SHP77 treated with DMSO at 0.1 percent for 48 hours (cell line): ENCODE results near the gene PDIA3.
"Not testable (repeated sequence)": the region's sequence is repeated elsewhere in the genome, so short reads cannot be mapped to it uniquely, and the experiment has no call there.

Source experiments
- DNase-seq: peaks from one replicate; lab custom pipeline; 2025; lab: John Stamatoyannopoulos, UW

Gene PDIA3

DNA sequence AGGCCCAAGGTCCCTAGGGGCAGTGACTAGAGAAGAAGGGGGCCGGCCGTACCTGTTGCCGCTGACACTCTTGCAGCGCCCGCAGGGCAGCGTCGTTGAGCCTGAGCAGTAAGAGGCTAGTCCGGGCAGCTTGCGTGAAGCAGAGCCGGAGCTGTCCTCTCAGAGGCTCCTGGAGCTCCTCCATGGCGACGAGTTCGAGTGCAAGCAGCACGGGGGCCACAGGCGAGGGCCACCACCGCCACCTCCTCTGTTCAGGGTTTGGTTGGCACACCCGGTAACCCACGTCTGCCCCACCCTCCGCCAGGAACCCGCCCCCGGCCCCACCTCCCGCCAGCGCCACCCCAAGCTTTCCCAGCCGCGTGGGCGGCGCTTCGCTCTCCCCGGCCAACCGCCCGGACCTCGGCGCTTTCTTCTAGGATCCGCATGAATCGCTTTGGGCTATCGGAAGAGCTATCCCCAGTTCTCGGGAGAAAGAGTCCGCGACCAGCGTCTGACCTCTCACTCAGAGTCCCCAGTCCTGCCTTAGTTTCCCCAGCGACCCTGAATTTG is 30.6 kb downstream of the PDIA3 start, which contains the start of gene ELL3:
ELL3 (minus strand) TSS at position 249 of the 549 bp plus-strand sequence; CDS start at position 184, 65 bp downstream.
- peak; percentile 63 for DNase-seq

DNA sequence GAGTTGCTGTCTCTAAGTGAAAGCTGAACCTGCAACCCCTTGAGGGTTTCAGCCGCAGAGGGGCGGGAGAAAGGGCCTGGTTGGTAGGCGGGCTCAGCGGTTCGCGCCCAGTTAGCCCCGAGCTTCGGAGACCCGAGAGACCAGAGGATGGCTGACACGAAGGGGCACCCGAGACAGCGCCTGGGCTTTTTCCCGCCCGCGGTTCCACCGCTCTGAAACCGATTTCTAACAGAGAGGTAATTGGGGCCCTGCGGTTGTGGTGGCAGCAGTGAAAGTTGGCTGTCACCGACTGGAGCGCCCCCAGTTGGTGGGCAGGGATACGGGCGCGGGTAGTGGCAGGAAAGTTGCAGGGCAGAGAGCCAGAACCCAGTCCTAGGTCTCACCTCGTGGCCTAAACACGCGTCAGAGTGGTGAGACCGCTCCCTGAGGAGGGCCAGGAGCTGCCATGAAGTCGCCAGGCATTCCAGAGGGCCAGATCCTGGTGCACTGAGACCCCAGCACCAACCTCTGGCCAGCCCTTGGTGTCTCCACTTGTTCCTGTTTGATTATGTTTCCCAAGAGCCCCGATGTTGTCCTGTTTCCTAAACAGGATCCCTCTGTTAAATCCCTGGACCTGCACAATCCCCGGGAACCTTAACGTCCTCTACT is 31.2 kb downstream of the PDIA3 start:
- peak; percentile 63 for DNase-seq

DNA sequence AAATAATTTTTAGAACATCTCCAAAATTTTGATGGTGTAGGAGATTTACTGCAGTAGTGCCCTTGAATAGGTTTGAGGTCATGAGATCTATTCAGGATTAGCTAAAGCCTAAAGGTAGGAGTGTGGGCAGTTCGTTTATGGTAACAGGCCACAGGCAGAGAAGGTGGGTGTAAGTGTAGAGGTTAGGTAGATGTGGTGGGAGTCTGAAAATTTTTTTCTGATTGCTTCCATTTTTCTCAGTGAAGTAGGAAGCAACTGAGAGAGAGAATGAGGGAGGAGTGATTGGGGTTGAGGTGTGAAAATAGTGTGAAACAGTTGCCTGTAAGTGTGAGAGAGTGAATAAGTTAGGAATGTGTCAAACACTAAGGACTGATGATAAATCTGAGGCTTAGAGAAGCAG is 32.8 kb downstream of the PDIA3 start:
- DNase-seq = no peak

DNA sequence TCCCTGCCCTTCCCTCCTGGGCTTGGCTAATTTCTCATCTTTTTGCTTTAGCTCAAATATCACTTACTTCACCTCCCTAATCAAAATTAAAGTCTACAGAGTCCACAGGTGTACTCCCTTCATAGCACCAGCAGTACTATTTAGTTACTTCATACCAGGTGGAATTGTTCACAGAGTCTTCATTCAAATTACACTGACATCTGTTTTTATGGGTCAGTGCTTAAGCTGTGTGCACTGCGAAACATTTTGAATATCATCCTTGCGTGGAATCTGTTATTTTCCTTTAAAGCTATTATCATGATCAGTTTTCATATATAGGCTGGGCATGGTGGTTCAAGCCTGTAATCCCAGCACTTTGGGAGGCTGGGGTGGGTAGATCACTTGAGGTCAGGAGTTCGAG is 43.2 kb downstream of the PDIA3 start:
- DNase-seq = no peak

DNA sequence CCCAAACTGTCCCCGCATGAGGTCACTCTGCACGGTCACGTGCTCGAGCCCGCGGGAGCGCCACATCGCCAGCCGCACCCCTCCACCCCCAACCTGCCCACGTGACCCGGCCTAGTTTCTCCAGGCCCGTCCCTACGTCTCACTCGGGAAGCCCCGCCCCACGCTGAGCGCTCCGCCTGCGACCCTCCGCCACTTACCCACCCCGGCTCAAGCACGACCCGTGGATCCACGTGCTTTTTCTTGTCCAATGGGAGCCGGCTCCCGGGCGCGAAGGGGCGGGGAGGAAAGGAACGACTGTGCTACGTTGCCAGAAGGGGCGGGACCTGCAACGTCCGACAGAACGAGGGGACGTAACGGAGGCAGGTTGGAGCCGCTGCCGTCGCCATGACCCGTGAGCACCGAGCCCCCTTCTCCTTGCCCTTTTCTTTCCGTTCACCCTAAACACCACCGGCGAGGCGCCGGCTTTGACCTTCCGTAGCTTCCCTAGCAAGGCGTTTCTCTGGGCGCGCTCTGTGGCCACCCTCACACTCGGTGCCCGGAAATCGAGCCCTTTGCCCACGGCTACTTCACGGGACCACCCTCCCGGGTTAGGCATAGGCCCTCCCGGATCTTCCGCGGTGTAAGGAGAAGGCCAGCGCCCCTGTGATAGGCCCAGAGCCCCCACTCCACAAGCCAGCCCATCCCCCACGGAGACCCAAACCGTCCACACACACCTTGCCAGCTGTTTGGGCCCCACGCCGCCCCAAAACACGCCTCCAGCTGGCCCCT is 45.9 kb downstream of the PDIA3 start, which contains the start of gene SERF2:
SERF2 (plus strand) TSS at position 328 of the 768 bp plus-strand sequence; CDS start at position 385, 57 bp downstream.
- DNase-seq = peak; percentile 95

DNA sequence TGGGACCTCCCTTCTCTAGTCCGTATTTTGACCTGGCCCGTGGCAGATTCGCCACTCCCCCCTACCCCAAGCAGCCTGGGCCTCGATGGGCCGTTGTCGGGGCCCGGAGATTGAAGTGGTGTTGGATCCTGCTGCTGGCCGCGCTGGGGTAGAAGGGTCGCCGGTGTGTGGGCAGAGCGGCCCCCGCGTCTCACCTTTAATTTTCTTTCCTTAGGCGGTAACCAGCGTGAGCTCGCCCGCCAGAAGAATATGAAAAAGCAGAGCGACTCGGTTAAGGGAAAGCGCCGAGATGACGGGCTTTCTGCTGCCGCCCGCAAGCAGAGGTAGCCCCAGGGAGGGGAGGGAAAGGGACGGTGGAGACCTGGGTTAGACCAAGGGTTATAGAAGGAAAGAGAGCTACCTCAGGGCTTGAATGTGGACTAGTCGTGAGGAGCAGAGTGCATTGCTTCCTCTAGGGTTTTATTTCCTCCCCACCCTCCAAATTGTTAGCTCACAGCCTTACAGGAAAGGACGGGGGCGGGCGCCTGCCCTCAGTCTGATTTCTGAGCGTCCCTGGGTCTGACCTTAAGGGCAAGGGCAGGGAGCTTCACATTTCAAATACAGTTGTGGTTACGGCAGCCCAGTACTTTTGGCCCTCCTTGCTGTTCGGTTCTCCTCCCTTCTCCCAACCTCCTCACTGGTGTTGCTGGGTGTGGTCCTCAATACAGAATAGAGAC is 46.7 kb downstream of the PDIA3 start:
- DNase-seq = no peak

DNA sequence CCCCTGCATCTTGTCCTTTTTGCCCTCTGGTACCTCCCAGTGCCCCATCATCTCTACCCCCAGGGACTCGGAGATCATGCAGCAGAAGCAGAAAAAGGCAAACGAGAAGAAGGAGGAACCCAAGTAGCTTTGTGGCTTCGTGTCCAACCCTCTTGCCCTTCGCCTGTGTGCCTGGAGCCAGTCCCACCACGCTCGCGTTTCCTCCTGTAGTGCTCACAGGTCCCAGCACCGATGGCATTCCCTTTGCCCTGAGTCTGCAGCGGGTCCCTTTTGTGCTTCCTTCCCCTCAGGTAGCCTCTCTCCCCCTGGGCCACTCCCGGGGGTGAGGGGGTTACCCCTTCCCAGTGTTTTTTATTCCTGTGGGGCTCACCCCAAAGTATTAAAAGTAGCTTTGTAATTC is 47.4 kb downstream of the PDIA3 start:
- DNase-seq = no peak

DNA sequence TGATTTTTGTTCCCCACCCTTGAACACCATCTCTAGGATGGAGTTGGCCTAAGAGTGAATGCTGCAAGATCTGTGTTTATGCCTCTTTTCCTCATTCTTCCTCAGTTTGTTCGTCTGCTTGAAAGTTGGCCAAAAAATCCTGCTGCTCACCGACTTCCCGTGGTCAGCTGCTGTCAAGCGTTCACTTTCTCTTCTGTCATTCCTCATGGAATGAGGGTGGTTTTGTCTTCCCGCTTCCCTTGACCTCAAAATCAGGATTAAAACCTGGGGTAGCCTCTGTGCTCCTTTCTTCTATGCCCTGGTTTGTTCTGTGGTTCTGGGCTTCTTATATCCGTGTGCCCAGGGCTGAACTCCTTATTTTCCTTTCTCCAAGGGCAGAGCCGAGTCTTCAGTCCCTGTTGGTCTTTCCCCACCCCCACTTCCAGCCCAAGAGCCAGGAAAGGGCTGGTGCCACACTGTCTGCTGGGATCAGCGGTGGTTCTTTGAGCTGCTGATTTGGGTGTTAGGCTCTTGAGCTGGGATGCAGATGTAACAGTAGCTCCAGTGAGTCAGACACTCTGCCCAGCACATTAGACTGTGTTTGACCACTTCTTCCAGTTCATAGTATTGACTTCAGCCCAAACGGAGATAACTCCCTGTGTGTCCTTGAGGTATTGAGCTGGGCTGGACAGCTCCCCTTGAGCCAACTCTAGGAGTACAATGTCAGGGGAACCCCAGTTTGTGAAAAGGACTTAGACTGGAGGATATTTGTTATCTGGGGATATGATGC is 48.2 kb downstream of the PDIA3 start:
- DNase-seq = no peak

DNA sequence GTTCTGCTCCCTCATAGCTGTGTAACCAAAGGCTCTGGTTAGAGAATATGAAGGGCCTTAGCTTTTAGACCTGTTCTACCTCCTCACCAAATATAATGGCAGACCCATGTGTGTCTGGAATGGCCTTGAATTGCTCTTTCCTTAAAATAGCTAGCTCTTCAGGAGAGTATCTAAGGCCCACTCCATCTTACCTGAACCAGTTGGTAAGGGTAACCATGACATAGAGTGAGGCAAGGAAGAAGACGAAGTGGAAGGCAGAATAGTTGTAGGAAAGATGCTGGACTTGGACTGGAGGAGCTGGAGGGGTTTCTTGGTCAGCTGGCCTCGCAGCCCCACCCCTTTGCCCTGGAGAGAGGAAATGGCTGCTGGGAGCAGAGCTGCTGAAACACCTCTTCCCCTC is 49.0 kb downstream of the PDIA3 start:
- DNase-seq = no peak

DNA sequence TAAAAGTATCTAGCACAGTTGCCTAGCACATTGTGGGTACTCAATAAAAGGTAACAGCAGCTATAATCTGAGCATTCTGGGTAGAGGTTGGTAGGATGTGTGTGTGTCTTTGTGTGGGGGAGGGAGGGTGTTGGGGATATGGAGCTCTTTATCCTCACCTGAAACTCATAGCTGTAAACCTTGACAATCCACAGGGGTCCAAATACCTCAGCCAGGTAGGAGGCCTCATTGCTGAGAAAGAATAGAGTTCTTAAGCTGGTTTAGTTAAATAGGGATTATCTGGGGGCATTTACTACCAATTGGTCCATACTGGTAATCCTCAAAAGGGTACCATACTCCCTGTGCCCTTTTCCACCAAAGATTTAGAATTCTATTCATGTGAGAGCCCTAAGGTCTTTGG is 49.8 kb downstream of the PDIA3 start:
- DNase-seq = no peak

DNA sequence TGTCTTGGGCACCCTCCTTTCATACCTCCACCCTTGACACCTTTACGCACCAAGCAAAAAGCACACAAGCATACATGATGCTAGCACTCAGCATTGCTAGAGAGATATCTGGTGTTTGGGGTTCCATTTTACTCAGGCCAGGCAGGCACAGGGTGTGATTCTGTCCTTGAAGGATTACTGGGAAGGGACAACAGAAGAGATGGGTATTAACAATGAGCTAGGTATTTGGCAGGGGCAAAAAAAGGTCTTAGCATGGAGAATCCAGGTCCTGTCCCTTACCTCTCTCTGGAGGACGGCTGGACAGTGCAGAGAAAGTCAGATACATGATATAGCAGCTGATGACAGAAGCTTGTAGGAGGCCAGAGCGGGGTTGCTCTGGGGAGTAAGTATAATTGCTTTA is 50.3 kb downstream of the PDIA3 start:
- no peak for DNase-seq

DNA sequence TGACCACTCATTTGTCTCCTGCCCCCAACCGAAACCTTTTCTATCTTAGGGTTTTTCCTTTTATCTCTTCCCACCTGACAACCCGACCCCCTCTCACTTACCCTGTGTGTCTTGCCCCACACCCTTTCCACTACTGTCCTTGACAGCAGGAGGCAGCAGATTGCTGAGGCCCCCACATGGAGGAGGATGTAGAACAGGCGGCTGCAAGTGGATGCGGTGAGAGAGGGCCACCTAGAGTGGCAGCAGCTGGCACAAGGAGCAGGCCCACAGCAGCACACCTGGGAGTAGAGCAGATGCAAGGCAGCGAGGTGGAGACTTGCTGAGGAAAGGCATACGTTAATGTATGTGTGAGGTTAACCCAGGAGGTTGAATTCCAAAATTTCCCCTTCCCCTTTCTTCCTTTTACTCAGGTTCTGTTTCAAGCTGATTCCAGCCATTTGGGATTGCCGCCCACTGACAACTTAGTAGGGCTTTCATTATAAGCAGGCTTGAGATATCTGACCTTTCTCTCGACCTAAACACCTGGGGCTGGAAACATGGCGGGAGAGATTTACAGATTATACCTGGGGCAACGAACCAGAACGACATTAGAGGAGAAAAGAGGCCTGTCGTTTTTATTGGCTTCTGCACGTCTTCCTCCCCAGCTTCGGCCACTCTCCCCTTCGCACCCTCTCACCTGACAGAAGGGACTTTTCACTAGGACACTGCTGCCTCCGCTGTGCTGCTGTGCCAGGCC is 53.1 kb downstream of the PDIA3 start:
- peak; percentile 77 for DNase-seq

DNA sequence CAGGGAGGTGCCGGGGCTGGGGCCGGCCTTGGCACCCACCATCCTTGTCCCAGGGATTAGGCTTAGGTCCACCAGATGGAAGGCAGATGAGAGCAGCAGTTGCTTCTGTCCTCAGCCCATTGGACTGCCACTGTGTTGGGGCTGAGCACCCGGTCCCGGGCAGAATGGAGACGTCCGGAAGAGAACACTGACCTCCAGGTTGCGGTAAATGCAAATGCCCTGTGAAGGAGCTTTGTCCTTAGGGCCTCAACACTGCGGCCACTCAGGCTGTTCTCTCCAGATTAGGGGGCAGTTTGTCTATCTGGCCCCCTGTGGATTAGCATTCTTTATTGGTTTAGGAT is 53.7 kb downstream of the PDIA3 start, which contains the start of gene SERINC4:
SERINC4 (minus strand) TSS at position 276 of the 341 bp plus-strand sequence; CDS start at position 42, 234 bp downstream.
- DNase-seq = no peak

DNA sequence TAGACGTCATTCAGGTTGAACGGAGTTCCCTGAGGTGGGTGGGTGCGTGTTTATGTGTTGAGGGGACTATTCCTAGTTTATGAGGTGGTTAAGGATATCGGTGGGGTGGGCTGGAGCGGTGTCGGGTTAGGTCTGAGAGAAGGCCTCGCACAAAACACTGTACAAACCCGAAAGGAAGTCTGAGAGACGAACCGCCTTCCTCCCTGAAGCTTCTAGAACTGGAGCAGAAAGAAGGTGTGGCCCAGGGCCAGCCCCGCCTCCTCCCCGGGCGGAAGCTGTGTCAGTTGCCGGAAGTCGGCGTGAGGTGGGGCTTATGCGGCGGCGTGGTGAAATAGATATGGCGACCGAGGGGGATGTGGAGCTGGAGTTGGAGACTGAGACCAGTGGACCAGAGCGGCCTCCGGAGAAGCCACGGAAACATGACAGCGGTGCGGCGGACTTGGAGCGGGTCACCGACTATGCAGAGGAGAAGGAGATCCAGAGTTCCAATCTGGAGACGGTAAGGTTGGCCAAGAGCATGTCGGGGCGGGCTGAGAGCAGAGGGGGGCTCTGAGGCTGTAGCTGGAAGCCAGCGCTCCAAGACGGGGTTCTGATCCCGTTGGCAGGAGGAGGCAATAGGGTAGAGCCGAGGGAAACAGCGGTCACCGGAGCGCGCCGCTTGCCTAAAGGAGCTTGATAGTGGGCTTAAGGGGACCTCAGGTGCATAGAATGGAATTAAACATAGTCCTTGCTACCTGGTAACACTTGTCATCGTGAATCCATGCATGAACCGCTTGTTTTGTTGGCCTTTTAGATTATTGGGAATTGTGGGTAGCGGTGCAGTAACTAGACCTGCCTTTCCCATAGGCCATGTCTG is 54.3 kb downstream of the PDIA3 start, which contains the start of gene HYPK:
HYPK (plus strand) TSS at position 314 of the 856 bp plus-strand sequence; CDS start at position 338, 24 bp downstream.
- DNase-seq = peak; percentile 62

DNA sequence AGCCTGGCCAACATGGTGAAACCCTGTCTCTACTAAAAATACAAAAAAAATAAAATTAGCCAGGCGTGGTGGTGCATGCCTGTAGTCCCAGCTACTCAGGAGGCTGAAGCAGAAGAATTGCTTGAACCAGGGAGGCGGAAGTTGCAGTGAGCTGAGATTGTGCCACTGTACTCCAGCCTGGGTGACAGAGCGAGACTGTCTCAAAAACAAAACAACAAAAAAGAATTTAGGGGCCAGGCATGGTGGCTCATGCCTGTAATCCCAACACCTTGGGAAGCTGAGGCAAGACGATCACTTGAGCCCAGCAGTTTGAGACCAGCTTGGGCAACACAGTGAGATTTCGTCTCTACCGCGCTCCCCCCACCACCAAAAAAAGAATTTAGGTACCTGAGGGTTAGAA is 56.4 kb downstream of the PDIA3 start:
- not testable (repeated sequence) for DNase-seq

DNA sequence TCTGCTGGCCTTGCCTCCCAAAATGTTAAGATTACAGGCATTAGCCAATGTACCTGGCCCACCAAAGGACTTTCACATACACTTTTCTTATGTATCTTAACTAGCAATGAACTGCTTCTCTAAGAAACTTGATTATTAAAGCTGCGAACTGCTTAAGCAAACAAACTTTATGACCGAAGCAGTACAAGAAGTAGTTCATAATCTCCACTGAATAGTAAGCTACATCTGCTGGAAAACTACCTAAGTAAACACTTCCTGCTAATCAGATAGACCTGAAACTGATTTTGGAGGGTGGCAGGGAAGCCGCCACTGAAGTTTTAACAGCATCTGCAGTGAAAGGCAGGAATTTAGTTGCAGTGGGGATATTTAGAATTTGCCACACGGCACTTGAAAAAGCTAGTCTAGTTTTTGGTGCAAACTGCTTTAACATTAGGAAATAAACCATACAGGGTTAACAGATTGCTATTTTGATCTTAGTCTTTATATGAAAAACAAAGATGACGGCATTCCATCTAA is 62.3 kb downstream of the PDIA3 start:
- DNase-seq = no peak

DNA sequence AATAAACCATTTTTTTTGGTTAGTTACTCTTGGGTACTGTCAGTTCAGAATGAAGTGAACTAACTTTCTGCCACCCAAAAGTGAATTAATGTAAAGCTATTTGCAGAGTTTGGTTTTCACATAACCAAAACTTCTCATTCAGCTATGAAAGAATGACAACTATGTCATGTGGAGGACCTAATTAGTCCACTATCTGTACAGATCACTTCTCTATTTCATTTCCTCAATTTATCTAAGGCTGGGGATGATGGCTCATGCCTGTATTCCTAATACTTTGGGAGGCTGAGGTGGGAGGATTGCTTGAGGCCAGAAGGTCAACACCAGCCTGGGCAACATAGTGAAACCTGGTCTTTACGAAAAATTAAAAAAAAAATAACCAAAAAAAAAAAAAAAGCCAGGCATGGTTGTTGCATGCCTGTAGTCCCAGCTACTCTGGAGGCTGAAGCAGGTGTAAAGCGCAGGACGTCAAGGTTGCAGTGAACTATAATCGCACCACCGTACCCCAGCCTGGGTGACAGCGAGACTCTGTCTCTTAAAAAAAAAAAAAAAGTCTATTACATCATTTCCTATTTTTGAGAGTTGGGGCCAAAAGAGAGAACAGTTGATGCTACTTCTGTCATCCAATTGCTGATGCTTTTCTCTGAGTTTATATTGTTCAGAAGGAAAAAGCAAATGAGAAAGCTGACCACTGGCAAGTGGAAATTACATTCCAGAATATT is 62.9 kb downstream of the PDIA3 start:
- DNase-seq = no peak

DNA sequence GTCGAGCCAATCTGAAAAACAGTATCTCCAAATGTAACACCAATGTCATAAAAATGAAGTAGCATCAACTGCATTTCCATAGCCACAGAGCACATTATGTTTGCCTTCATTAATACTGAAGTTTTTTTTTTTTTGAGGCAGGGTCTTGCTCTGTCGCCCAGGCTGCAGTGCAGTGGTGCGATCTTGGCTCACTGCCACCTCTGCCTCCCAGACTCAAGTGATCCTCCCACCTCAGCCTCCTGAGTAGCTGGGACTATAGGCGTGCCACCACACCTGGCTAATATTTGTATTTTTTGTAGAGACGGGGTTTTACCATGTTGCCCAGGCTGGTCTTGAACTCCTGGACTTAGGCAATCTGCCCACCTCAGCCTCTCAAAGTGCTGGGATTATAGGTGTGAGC is 68.8 kb downstream of the PDIA3 start:
- not testable (repeated sequence) for DNase-seq

DNA sequence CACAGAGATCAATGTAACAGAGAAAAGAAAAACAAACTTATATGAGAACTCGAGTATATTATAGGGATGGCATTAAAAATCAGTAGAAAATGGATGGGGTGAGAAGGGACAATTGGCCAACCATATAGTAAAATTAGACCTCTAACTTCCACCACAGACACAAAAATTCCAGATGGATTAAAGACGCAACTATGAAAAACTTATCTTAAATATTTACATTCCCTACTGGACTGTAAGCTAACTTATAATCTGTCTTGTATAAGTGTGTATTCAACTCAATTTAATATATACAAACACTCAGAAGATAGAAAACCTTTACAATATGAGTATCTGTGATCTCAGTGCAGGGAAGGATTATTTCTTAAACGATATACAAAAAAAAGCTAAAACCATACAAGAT is 75.3 kb downstream of the PDIA3 start:
- DNase-seq = no peak
